ENCODE results near the gene TOP2B.

TOP2B gene

GRCh38 chr3:25674670-25675069 lies 10.0 kb upstream of the TOP2B start:
- DNase-seq = no peak

GRCh38 chr3:25673738-25674298 lies 9.1 kb upstream of the TOP2B start:
- DNase-seq = no peak

GRCh38 chr3:25665315-25666280 lies 891 bp upstream of the TOP2B start:
- DNase-seq = no peak

- no peak for DNase-seq
Measured at GRCh38 chr3:25663869-25664811, 567 bp downstream of the TOP2B start.

- DNase-seq = no peak
Measured at GRCh38 chr3:25663347-25663868, 1.3 kb downstream of the TOP2B start.

- no peak for DNase-seq
Measured at GRCh38 chr3:25662736-25663320, 1.9 kb downstream of the TOP2B start.

GRCh38 chr3:25661694-25662437 lies 2.8 kb downstream of the TOP2B start:
- no peak for DNase-seq

- no peak for DNase-seq
Measured at GRCh38 chr3:25658836-25659235, 5.9 kb downstream of the TOP2B start.

GRCh38 chr3:25657293-25657692 lies 7.4 kb downstream of the TOP2B start:
- DNase-seq = no peak

- DNase-seq = no peak
Measured at GRCh38 chr3:25655659-25656058, 9.0 kb downstream of the TOP2B start.

GRCh38 chr3:25654576-25654975 lies 10.1 kb downstream of the TOP2B start:
- DNase-seq = no peak

GRCh38 chr3:25653322-25653721 lies 11.4 kb downstream of the TOP2B start:
- no peak for DNase-seq

GRCh38 chr3:25652921-25653320 lies 11.8 kb downstream of the TOP2B start:
- no peak for DNase-seq

- DNase-seq = no peak
Measured at GRCh38 chr3:25648925-25649830, 15.5 kb downstream of the TOP2B start.

GRCh38 chr3:25648107-25648535 lies 16.6 kb downstream of the TOP2B start:
- peak; percentile 13 for DNase-seq

- DNase-seq = no peak
Measured at GRCh38 chr3:25635038-25635437, 29.7 kb downstream of the TOP2B start.

GRCh38 chr3:25633919-25634318 lies 30.8 kb downstream of the TOP2B start:
- no peak for DNase-seq

- DNase-seq = no peak
Measured at GRCh38 chr3:25631989-25632388, 32.7 kb downstream of the TOP2B start.

- no peak for DNase-seq
Measured at GRCh38 chr3:25621087-25621486, 43.6 kb downstream of the TOP2B start.

GRCh38 chr3:25620493-25620892 lies 44.2 kb downstream of the TOP2B start:
- no peak for DNase-seq

- no peak for DNase-seq
Measured at GRCh38 chr3:25619382-25619781, 45.3 kb downstream of the TOP2B start.

Data from DMS153 (cell line).